ENCODE data around the gene CREG2. TPM values are rescaled to one million over a fixed set of nuclear protein-coding genes. Genes with fewer than 3 reads are reported as not detected.
A peak's percentile ranks its signal among the peaks of the same experiment; 100 is the strongest.

Gene CREG2
- total RNA-seq, 1 donor from 2014 or later, result not detected

DNA sequence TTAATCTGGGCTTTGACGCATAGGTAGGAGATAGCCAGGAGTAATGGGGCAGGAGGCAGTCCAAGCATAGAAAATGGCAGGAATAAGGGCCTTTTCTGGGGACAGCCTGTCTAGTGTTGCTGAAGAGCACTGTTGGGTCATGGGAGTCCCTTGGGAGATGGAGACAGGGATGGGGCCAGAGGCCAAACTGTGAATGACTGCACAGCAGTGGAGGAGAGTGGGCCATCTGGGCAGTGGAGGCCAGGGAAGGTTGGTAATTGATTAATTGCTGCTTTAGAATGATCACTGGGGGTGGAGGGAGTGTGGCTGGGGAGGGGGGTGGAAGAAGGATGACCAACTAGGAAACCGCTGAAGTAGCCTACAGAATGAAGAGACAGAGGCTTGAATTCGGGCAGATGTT, 28.6 kb upstream of the CREG2 start:
- Histone ChIP-seq H3K27ac (no peak overlapping the region), H3K4me3 (no peak overlapping the region), H3K27me3 (no peaks in the 10 kb centered on the region), H3K9me3 (no peaks in the 10 kb centered on the region), H3K4me1 (no peaks in the 10 kb centered on the region), H3K36me3 (no peaks in the 10 kb centered on the region)
- TF ChIP-seq, protein P1, sequence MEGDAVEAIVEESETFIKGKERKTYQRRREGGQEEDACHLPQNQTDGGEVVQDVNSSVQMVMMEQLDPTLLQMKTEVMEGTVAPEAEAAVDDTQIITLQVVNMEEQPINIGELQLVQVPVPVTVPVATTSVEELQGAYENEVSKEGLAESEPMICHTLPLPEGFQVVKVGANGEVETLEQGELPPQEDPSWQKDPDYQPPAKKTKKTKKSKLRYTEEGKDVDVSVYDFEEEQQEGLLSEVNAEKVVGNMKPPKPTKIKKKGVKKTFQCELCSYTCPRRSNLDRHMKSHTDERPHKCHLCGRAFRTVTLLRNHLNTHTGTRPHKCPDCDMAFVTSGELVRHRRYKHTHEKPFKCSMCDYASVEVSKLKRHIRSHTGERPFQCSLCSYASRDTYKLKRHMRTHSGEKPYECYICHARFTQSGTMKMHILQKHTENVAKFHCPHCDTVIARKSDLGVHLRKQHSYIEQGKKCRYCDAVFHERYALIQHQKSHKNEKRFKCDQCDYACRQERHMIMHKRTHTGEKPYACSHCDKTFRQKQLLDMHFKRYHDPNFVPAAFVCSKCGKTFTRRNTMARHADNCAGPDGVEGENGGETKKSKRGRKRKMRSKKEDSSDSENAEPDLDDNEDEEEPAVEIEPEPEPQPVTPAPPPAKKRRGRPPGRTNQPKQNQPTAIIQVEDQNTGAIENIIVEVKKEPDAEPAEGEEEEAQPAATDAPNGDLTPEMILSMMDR (IDR thresholded peaks at IDR 0.05), result no peak
- DNase-seq (no peak), ATAC-seq (no peak)
- intact Hi-C loops (cut with DNase I), result no loop called here

DNA sequence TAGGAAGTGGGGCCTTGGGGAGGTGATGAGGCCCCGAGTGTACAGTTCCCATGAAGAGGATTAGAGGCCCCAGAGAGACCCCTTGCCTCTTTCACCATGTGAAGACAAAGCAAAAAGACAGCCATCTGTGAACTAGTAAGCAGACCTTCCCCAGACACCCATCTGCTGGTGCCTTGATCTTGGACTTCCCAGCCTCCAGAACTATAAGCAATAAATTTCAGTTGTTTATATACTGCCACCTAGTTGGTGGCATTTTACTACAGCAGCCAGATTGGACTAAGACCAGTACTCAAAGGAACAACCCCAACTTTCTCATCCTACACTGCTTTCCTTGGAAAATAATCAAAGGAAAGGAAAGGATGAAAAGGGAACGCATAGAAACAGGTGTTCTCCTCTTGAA, 27.9 kb upstream of the CREG2 start:
- TF ChIP-seq, protein P1 (IDR thresholded peaks at IDR 0.05), result no peak
- DNase-seq (no peak), ATAC-seq (no peak)
- no peaks in the 10 kb centered on the region for H3K27me3 ChIP-seq
- H3K9me3 ChIP-seq, result no peaks in the 10 kb centered on the region
- H3K27ac ChIP-seq, result no peak overlapping the region
- intact Hi-C loops (cut with DNase I), result no loop called here
- no peak overlapping the region for H3K4me3 ChIP-seq
- no peaks in the 10 kb centered on the region for H3K36me3 ChIP-seq
- no peaks in the 10 kb centered on the region for H3K4me1 ChIP-seq

DNA sequence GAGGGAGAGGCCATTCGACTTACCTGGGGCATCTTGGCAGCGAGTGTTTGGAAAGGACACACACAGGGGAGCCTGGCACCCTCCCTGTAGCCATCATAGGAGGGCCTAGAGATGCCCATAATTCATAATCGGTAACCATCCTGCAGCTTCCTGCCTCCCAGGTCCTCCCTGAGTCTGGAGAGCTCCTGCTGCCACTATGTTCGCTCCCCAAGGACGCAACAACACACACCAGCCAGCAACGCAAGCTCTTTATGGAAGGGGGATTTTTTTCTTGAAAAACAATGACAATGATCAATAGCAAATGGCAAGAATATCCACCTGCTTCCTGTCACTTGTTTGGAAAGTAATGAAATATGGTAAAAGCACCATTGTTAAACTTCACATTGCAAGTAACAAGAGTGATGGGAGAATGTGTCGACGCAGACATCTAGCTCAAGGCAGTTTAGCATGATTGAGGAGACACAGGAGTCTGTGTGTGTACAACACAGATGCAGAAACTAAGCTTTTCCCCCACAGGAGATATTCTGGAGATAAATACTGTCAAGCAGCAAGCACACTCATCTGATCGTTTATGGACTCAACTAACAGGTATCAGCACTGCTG, 24.9 kb upstream of the CREG2 start:
- no peak for ATAC-seq
- Histone ChIP-seq H3K4me3 (no peak overlapping the region), H3K9me3 (no peaks in the 10 kb centered on the region), H3K27ac (no peak overlapping the region), H3K27me3 (no peaks in the 10 kb centered on the region), H3K4me1 (no peaks in the 10 kb centered on the region), H3K36me3 (no peaks in the 10 kb centered on the region)
- intact Hi-C loops (cut with DNase I), result no loop called here
- no peak for DNase-seq
- TF ChIP-seq, protein P1 (IDR thresholded peaks at IDR 0.05), result no peak

DNA sequence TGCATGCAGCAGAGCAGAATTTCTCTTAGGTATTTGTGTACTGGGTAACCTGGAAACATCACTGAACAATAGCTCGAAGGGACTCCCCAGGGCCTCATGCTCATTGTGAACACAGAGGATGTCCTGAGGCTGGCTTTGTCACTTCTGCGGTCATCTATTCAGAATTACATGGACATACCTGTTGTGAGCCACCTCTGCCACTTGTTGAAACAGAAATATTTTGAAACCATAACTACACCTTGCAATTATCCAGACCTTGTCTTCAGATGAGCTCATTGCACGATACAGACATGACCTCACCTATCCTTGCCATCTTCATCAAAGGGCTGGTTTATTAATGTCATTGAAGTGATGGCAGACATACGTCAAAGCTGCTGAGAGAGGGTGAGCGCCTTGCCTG, 23.4 kb upstream of the CREG2 start:
- no peaks in the 10 kb centered on the region for H3K27me3 ChIP-seq
- no peak for DNase-seq
- no peaks in the 10 kb centered on the region for H3K9me3 ChIP-seq
- intact Hi-C loops (cut with DNase I), result no loop called here
- H3K4me3 ChIP-seq, result no peak overlapping the region
- no peak overlapping the region for H3K27ac ChIP-seq
- H3K36me3 ChIP-seq, result no peaks in the 10 kb centered on the region
- no peaks in the 10 kb centered on the region for H3K4me1 ChIP-seq
- no peak for ATAC-seq
- TF ChIP-seq, protein P1 (IDR thresholded peaks at IDR 0.05), result no peak

DNA sequence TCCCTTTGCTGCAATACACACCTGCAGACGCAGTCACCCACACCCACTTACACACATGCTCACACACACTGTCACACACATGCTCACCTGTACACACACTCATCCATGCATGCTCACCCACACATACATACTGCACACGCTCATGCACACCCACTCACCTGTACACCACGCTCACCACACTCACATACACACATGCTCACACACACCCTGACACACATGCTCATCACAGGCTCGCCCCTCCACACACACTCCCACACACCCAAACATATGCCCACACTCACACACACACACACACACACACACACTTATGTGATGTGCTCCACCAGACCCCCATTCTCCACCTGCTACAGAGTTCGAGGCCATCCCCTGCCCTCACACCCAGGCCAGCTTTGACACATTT, 22.8 kb upstream of the CREG2 start:
- DNase-seq (no peak), ATAC-seq (peak; percentile 27)
- H3K36me3 ChIP-seq, result no peaks in the 10 kb centered on the region
- TF ChIP-seq, protein P1 (IDR thresholded peaks at IDR 0.05), result no peak
- H3K9me3 ChIP-seq, result no peaks in the 10 kb centered on the region
- no peak overlapping the region for H3K4me3 ChIP-seq
- H3K27me3 ChIP-seq, result no peaks in the 10 kb centered on the region
- no peak overlapping the region for H3K27ac ChIP-seq
- no peaks in the 10 kb centered on the region for H3K4me1 ChIP-seq
- intact Hi-C loops (cut with DNase I), result no loop called here

DNA sequence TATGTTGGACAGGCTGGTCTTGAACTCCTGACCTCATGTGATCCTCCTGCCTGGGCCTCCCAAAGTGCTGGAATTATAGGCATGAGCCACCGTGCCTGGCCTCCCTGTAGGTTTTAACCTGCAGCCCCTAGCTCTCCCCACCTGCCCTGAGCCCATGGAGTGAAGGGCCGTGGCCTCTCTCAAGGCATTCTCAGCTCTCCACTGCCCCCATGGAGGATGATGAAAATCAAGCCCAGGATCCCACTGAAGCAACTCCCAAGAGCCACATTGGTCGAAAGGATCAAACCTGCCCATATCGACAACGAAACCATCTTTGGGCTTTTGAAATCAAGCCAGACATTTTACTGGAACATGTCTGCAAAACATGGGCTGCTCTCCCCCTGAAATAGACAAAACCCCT, 22.4 kb upstream of the CREG2 start:
- Histone ChIP-seq H3K36me3 (no peaks in the 10 kb centered on the region), H3K9me3 (no peaks in the 10 kb centered on the region), H3K4me1 (no peaks in the 10 kb centered on the region), H3K27me3 (no peaks in the 10 kb centered on the region), H3K27ac (no peak overlapping the region), H3K4me3 (no peak overlapping the region)
- DNase-seq (no peak), ATAC-seq (no peak)
- TF ChIP-seq, protein P1 (IDR thresholded peaks at IDR 0.05), result no peak
- intact Hi-C loops (cut with DNase I), result no loop called here

Measured in upper lobe of right lung (tissue), 1 donor.